ENCODE measurements around the gene DDX51.

Gene DDX51

DNA sequence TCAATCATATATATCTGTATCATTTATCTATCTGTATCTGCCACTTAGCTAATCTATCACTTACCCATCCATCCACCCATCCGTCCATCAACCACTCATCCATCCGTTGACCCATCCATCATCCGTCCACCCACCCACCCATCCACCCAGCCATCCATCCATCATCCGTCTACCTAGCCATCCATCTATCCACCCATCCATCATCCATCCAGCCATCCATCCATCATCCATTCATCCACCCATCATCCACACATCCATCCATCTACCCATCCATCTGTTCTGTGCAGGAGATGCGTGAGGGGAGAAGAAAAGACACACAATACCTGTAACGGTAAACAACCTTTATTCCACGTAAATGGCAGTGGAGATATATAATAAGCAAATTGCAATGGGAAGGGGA lies 20.3 kb upstream of the DDX51 start:
- TF ChIP-seq, protein P1, sequence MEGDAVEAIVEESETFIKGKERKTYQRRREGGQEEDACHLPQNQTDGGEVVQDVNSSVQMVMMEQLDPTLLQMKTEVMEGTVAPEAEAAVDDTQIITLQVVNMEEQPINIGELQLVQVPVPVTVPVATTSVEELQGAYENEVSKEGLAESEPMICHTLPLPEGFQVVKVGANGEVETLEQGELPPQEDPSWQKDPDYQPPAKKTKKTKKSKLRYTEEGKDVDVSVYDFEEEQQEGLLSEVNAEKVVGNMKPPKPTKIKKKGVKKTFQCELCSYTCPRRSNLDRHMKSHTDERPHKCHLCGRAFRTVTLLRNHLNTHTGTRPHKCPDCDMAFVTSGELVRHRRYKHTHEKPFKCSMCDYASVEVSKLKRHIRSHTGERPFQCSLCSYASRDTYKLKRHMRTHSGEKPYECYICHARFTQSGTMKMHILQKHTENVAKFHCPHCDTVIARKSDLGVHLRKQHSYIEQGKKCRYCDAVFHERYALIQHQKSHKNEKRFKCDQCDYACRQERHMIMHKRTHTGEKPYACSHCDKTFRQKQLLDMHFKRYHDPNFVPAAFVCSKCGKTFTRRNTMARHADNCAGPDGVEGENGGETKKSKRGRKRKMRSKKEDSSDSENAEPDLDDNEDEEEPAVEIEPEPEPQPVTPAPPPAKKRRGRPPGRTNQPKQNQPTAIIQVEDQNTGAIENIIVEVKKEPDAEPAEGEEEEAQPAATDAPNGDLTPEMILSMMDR (IDR thresholded peaks at IDR 0.05; ENCODE audit: insufficient read depth, missing control alignments): no peak
- no peak for FAIRE-seq
- DNase-seq (ENCODE audit: insufficient read length, low spot score): no peak

DNA sequence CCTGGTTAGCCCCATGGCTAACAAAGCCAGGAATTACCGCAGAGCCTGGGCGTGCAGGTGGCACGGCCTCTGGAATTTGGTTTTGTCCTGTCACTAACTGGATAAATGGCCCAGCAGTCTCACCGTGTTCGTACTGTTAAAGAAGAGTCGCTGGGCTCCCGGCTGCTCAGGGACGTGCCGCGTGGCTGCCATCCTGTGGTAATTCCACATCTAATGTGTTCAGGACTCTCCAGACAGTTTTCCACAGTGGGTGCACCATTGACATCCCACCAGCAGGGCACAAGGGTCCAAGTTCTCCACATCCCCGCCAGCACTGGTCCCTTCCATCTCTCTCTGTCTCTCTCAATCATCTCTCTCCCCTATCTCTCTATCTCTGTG lies 19.8 kb upstream of the DDX51 start:
- DNase-seq (ENCODE audit: insufficient read length, low spot score) (no peak), FAIRE-seq (no peak)
- TF ChIP-seq, protein P1 (IDR thresholded peaks at IDR 0.05; ENCODE audit: insufficient read depth, missing control alignments): peak; percentile 4

DNA sequence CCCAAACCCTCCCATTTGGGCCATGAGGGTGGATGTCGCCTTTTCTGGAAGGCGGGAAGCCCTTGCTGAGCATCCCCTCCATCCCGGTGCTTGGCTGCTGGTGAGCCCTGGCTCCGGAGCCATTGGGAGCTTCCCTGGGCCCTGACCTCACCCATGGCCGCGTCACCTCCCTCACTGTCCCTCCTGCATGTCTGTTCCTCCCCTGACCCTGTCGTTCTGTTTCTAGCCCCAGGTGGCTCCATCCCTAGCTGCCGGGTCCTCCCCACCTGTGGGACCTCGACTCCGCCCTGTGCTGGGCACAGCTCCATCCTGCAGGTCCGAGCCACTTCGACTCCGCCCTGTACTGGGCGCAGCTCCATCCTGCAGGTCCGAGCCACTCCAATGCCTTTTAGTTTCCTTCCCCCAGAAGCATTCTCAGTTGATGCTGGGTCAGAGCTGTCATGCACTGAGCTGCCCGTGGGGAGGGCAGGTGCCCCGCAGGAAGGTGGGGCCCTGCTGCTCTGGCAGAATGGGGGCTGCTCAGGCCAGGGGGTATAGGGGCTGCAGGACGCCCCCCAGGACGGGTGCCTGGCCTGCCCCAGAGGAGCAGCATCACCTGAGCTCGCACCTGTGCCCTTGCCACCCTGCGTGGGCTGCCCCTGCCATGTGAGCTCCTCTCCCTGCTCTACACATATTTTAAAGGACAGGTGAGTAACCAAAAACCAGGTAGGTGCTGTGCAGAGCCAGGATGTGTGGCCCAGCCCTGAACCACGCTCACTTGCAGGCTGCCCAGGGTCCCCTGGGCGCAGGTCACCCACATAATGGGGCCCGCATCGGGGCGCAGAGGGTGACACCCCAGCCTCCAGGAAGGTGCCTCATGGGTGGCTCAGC lies 19.2 kb upstream of the DDX51 start:
- no peak for DNase-seq (ENCODE audit: insufficient read length, low spot score)
- FAIRE-seq: no peak
- TF ChIP-seq, protein P1 (IDR thresholded peaks at IDR 0.05; ENCODE audit: insufficient read depth, missing control alignments): no peak

DNA sequence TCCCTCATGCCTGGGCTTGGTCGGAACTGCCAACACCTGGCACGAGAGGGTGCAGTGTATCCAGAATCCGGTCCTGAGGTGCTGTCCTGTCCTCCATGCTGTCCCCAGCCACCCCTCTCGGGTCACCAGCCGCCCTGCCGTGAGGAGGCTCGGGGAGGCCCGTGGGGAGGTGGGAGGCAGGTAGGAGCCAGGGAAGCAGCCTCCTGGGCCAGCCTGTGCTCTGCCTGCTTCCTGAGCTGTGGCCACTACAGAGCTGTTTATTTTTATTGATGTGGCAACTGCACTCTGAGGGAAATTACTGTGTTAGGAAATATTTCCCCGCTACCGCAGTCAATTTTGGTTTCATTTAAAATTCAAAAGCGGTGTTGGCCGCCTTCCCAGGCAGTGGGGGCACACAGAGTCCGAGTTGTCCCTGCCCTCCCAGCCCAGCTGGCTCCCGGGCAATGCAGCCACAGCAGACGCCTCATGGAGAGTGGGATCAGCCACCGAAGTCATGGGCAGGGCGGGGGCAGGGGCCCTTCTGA lies 18.5 kb upstream of the DDX51 start:
- FAIRE-seq: no peak
- DNase-seq (ENCODE audit: insufficient read length, low spot score): no peak

DNA sequence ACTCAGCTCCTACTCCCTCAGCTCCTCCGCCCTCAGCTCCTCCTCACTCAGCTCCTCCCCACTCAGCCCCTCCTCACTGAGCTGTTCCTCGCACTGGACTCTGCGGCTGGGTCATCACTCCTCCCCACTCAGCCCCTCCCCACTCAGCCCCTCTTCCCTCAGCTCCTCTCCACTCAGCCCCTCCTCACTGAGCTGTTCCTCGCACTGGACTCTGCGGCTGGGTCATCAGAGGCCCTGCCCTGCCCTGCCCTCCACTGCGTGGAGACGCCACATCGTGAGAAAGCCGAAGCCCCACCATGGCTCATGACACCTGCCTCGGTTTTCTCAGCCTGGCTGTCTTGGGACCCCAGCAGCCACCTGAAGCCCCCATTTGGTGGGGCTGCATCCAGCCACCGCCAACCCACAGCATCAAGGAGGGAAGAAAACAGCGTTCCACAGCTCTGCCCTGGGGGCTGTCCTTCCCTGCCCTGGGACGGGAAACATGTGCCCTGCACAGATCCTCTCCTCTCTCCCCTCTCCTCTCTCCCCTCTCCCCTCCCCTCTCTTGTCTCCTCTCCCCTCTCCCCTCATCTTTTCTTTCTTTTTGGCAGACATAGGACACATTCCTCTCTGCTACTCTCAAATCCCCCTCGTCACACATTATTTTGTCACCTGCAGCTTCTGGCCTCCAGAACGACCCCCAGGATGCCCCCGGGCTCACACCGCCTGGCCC lies 17.8 kb upstream of the DDX51 start:
- no peak for DNase-seq (ENCODE audit: insufficient read length, low spot score)
- no peak for FAIRE-seq
- TF ChIP-seq, protein P1 (IDR thresholded peaks at IDR 0.05; ENCODE audit: insufficient read depth, missing control alignments): no peak

More for the DNA sequence above, 18.5 kb upstream of the DDX51 start:
- TF ChIP-seq, protein P1 (IDR thresholded peaks at IDR 0.05; ENCODE audit: insufficient read depth, missing control alignments): peak; percentile 2

DNA sequence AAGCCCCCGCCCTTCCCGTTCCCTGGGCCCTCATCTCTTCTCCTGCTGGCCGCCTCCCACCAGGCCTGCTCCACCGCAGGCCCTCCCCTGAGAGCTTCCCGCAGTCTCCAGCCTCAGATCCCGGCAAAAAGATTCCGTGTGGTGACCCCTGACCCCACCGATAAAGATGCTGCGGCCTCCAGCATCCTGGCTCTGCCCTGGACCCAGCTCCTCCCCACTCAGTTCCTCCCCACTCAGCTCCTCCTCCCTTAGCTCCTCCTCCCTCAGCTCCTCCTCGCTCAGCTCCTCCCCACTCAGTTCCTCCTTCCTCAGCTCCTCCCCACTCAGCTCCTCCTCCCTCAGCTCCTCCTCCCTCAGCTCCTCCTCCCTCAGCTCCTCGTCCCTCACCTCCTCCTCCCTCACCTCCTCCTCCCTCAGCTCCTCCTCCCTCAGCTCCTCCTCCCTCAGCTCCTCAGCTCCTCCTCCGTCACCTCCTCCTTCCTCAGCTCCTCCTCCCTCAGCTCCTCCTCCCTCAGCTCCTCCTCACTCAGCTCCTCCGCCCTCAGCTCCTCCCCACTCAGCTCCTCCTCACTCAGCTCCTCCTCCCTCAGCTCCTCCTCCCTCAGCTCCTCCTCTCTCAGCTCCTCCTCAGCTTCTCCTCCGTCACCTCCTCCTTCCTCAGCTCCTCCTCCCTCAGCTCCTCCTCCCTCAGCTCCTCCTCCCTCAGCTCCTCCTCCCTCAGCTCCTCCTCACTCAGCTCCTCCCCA lies 17.1 kb upstream of the DDX51 start:
- DNase-seq (ENCODE audit: insufficient read length, low spot score): no peak

More for the DNA sequence above, 17.1 kb upstream of the DDX51 start:
- TF ChIP-seq, protein P1 (IDR thresholded peaks at IDR 0.05; ENCODE audit: insufficient read depth, missing control alignments): no peak
- FAIRE-seq: no peak

Data from D721Med (cell line).